NCI-H2081 (cell line): Measurements from ENCODE around the gene CYP51A1.
A peak's percentile ranks its signal among the peaks of the same experiment; 100 is the strongest.
"Not testable (repeated sequence)": the region's sequence is repeated elsewhere in the genome, so short reads cannot be mapped to it uniquely, and the experiment has no call there.

Experiments
- DNase-seq, 2 experiments: peaks; one replicate each; lab custom pipeline; 2025; lab: John Stamatoyannopoulos, UW

The CYP51A1 gene

DNA sequence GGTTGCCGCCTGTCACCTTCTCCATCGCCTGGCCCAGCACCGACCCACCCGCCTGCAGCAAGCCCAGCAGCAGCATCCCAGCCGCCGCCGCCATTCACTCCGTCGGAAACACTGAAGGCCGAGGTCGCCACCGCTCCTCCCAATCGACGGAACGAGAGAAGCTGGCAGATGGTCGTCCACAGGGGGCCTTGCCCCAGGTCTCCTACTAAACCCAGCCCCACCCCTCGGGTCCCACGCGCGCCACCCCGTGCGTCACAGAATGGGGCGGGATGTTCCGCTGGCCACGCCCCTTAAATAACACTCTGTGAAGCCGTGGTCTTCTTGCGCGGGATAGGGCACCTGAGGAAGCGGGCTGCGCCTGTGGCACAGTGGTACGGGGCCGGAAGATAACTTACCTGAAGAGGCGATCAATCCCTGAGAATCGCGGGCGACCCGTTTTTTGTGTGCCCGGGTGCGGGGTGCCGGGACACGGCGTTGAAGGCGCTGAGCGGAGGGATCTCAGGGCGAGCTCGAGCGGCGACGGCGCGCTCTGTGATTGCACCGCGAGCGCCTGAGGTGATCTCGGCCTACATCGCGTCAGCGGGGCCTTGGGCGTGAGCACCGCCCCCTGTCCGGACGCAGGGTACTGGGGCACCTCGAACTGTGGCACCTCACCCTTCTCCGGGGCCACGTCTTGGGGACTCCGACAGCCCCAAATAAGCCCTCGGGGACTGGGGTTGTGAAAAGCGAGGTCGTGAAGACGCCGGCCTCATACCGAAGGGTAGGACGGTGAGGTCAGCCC is at the start of gene CYP51A1:
Gene CYP51A1 (minus strand): TSS at position 207 of the 781 bp plus-strand sequence. CDS start 113 bp downstream, at position 94.
- DNase-seq, result peak; percentile 97 to 98

DNA sequence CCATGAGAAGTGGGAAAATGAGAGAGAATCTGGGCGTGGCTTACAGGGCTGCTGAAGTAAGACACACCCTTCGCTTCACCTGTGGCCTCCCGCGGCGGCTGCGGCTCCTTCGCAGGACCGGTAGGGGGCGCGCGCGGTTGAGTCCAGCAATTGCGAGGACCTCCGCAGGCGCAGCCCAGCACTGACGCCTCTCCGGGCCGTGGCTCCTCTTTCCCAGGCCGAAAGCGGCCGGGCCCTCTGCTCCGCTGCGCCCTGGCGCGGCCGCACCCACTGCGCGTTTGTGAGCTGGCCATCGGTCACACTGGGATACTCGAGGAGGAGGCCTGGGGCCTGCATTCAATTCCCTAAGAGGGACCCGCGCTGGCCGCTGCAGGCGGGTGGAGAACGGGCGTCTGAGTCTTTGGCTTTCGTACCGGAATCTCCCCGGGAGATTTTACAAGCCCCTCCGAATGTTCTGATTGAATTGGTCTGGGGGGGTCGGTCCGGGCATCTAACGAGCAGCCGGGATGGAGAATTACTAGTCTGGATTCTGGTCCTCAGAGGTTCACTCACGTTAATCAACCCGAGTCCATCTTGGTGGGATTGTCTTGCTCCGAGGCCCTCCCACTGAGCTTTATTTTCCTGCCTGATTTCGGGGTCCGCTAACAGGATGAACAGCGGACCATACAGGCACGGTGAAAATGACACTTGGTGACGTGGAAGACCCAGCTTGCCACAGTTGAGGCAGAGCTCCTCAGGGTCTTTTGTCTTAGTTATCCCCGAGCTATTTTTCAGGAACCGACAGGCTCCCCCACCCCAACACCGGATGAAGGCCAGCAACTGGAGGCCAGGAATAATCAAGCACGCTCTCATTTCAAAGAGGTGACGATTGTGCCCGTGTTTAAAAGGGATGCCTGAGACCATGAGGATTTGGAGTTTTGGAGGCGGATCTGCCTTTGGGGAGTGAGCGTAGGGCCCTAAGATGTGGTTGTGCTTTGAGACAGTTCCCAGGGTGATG is 44.9 kb upstream of the CYP51A1 start, which contains the start of gene LRRD1:
Gene LRRD1 (minus strand): TSS at position 215 of the 997 bp plus-strand sequence. CDS start 13,940 bp downstream, outside the sequence.
- DNase-seq, result peak; percentile 76 to 82

DNA sequence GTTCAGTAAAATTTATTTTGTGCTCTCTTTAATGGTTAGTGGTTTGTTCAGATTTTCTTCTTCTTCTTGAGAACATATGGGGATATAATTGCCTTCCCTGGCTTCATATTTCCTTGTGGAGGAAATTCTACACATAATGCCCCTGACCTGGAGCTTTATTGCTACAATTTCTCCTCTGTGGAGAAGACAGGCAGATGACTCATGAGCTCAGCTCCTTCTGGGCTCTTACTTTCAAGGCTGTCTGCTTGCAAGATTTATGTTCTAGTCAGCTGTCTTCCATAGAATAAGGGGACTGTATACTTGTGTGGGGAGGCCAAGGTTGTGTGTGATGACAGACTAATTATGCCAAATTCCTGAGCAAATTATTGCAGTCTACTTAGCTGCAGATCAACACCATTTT is 43.1 kb upstream of the CYP51A1 start:
- DNase-seq, result no peak

DNA sequence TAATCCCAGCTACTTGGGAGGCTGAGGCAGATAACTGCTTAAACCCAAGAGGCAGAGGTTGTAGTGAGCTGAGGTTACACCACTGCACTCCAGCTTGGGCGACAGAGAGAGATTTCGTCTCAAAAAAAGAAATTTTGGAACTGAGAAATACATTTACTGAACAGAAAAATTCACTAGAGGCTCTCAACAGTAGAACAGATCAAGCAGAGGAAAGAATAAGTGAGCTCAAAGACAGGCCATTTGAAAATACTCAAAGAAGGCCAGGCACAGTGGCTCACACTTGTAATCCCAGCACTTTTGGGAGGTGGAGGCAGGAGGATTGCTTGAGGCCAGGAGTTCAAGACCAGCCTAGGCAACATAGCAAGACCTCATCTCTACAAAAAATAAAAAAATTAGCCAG is 35.3 kb upstream of the CYP51A1 start:
- DNase-seq, result not testable (repeated sequence)

DNA sequence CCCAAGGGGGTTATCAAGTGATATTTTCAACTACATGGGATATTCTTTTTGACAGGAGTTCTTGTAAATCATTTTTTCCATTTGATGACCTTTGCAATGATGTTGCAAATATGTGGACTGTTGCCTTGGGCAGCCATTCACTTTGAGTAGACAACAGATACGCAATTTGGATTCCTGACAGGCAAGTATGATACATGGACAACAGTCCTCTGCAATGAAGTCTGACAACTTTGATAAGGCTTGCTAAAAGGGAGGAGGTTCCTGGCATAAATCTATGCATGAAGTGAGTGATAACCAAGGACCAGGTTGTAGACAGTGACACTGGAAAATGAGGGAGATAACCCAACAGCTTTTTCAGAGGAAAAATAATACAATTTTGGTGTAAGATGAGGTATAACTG is 27.0 kb upstream of the CYP51A1 start:
- DNase-seq, result no peak

DNA sequence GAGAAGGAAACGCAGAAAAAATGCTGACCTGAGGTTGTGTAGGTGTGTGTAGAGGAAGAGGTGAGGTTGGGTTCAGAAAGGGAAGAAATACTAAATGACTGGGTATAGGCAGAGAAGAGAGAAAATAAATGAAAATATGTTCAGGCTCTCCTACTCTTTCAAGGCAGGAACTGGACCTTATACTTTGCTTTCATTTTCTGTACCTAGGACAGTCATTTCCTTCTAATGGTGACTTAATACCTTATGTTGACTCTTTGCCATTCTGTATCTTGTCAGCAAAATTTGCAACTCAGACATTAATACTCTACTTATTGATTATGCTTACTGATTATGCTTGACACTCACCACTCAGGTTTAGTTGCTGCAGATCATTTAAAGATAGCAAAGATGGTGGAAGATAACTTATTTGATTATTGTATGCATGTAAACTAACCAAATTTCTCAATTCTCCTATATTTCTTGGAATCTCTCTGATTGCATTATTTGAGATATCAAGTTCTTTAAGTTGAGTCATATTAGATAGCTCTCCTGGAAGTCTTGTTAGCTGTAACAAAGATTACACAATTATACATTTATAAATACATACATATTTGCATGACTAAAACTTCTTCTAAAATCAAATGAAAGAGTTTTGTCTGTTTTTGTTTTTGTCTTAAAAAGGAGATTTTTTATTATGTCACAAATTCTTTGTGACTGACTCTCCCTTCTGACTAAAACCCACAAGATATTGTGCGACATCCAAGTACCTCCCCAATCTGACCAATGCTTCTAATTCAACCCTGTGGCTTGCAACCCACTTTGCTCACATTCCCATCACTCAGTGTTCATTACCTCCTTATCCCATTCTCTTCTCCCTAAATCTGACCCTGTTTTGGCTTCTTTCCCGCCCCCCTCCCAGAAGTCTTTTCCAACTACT is 24.6 kb upstream of the CYP51A1 start:
- DNase-seq, result no peak

DNA sequence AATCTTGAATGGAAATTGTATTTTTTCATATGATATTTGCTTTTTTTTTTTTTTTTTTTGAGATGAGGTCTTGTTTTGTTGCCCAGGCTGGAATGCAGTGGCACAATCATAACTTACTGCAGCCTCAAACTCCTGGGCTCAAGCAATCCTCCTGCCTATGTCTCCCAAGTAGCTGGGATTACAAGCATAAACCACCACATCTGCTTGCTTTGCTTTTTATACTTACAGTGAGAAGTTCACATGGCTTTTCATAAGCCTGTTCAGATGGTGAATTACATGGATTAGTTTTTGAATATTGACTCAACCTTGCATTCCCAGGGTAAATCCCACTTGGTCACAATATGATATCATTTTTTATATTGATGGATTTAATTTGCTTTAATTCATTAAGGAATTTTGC is 22.7 kb upstream of the CYP51A1 start:
- DNase-seq, result no peak

DNA sequence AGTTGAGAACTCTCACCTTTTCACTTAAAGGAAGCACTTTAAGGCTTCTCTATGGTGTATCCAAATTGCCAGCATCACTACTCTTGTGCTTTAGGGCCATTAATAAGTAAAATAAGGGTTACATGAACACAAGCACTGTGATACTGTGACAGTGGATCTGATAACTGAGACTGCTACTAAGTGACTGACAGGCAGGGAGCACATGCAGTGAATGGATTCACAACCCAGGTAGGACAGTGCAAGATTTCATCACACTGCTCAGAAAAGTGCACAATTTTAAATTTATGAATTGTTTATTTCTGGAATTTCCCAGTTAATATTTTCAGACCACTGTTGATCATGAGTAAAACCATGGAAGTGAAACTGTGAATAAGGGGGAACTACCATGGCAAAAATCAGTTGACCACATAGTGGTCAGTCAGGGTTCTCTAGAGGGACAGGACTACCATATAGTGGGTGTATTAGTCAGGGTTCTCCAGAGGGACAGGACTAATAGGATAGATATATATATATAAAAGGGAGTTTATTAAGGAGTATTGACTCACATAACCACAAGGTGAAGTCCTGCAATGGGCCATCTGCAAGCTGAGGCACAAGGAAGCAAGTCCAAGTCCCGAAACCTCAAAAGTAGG is 20.9 kb upstream of the CYP51A1 start:
- no peak for DNase-seq

DNA sequence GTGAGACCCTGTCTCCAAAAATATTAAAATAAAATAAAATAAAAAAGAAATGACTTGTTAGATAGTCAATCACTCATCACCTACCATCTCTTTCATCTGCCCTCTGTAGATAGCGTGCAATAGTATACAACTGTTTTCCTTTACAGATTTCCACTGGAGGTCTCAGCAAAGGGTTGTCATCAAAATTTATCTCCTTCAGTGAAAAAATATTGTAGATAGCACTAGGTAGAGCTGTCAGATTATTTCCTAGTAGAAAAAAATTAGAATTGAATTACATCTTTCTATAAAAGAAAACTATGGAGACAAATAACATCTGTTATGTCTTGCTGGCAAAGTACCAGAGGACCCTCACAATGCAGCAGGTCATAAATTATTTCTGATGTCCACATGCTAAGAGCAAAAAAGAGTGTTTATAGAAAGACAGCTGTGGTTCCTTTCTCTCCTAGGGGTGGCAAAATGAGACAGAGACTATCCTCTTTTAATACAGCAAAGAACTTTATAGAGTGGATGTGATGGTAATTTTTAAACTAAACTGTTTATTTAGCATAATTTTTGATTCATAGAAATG is 16.3 kb upstream of the CYP51A1 start:
- no peak for DNase-seq

DNA sequence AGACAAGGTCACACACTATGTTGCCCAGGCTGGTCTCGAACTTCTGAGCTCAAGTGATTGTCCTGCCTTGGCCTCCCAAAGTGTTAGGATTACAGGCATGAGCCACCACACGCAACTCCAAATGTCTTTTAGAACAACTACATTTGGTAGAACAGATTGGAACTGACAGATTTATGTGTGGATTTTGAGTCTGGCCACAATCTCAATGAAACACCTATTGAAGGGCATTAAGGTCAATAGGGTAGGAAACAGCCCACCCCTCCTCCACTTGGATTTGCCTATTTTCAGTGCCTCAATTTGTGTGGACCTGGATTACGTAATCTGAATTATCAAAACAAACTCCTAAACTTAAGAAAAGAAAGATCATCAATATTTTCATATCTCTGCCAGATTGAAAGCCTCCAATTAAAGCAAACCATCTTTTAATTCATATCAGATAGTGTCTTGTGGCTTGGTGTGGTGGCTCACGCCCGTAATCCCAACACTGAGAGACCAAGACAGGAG is 15.5 kb upstream of the CYP51A1 start:
- no peak for DNase-seq

DNA sequence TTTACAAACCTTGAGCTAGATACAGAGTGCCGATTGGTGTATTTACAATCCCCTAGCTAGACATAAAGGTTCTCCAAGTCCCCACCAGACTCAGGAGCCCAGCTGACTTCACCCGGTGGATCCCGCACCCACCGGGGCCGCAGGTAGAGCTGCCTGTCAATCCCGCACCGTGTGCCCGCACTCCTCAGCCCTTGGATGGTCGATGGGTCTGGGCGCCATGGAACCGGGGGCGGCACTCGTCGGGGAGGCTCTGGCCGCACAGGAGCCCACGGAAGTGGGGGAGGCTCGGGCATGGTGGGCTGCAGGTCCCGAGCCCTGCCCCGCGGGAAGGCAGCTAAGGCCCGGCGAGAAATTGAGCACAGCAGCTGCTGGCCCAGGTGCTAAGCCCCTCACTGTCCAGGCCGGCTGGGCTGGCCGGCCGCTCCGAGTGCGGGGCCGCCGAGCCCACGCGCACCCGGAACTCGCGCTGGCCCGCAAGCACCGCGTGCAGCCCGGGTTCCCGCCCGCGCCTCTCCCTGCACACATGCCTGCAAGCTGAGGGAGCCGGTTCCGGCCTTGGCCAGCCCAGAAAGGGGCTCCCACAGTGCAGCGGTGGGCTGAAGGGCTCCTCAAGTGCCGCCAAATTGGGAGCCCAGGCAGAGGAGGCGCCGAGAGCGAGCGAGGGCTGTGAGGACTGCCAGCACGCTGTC is 9.1 kb upstream of the CYP51A1 start:
- DNase-seq, result not testable (repeated sequence)

DNA sequence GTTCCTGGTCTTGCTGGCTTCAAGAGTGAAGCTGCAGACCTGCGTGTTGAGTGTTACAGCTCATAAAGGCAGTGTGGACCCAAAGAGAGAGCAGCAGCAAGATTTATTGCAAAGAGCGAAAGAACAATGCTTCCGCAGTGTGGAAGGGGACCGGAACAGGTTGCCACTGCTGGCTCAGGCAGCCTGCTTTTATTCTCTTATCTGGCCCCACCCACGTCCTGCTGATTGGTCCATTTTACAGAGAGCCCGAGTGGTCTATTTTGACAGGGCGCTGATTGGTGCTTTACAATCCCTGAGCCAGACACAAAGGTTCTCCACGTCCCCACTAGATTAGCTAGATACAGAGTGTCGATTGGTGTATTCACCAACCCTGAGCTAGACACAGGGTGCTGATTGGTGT is 8.5 kb upstream of the CYP51A1 start:
- DNase-seq, result not testable (repeated sequence)

DNA sequence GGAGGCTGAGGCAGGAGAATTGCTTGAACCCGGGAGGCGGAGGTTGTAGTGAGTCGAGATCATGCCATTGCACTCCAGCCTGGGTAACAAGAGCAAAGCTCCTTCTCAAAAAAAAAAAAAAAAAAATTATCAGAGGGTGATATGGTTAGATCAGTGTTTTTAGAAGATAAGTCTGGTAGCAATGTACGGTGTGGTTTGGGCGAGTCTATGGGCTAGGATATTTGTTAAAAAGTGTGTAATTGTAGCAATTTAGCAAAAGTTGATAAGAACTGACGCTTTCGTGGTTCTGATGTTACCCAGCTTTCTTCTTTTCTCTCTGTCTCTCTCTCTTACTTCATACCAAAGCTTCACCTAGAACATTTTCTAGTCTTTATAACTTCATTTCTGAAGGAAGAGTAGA is 6.9 kb upstream of the CYP51A1 start:
- no peak for DNase-seq

DNA sequence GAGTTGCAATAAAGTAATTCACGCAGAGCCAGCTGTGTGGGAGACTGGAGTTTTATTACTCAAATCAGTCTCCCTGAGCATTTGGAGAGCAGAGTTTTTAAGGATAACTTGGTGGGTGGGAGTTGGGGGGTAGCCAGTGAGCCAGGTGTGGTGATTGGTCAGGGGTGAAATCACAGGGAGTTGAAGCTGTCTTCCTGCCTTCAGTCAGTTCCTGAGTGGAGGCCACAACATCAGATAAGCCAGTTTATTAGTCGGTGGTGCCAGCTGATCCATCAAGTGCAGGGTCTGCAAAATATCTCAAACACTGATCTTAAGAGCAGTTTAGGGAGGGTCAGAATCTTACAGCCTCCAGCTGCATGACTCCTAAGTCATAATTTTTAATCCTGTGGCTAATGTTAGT is 3.3 kb upstream of the CYP51A1 start:
- no peak for DNase-seq

DNA sequence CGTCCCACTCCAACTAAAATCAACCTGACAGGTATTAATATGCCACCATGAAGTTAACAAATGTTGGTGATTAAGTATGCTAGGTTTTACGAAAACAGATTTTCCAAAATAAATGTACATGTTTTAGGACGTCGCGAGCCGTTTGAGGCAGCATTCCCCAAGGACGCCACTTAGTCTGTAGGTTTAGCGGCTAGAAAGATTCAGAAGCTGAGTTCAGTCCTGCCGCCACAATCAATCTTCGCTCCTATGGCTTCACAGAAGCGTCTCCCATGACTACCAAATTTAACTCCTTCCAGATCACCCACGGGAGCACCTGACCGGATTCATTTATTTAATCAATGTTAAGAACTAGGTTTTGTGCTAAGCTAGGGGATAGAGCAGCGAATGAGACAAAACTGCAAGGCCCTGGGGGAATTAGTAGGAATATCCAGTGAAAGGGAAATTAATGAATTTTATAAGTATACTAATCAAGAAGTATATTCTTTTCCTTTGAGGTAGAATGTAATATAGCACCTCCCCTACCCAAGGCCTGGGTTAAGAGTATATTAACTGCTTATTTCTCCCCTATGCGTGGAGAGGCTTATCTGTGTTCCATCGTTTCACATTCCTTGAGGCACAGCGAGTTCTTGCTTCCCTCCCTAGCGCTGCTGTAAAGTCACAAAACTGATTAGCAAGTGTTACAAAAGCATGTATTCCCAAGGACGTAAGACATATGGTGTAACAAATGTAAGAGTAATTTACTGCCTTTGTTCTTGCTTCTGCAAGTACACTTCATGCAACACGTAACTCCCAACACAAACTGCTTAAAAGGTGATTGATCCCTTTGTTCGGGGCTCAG is 994 bp upstream of the CYP51A1 start:
- peak; percentile 29 to 61 for DNase-seq

DNA sequence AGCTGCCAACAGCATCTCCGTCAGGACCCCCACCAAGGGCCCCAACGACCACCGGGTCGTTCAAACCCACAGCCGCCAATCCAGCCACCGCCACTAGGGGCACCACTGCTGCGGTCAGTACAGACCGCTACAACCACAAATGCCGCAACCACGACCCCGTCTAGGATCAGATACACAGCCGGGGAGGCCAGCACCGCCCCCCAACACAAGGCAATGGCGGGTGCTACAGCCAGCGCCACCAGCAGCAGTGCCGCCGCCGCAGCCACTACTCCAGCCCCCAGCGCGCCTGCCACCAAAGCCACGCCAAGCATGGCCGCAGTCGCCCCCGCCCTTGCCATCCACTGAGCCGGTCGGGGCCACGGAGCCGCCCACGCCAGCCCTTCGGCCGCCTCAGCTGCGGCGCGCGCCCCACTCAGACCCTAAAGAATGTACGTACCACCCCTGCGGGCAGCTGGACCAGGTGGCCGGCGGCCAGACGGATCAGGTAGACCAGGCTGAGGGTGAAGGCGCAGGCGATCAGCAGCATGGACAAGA is 473 bp downstream of the CYP51A1 start:
- DNase-seq, result peak; percentile 65 to 73

DNA sequence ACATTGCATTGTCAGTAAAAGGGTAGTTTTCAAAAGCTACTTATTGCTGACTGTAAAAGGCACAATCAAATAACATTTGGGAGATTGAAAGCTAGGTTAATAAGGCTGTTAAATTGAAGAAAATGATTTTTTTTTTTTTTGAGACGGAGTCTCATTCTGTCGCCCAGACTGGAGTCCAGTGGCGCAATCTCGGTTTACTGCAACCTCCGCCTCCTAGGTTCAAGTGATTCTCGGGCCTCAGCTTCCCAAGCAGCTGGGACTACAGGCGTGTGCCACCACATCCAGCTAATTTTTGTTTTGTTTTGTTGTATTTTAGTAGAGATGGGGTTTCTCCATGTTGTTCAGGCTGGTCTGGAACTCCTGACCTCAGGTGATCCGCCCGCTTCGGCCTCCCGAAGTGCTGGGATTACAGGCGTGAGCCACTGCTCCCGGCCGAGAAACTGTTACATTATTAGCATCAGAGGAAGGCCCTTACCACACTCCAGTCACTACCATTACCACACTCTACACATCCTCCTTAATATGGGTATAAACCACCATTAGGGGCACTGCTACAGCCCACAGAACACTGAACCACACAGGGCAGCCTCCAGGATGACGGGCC is 1.0 kb downstream of the CYP51A1 start:
- no peak for DNase-seq

DNA sequence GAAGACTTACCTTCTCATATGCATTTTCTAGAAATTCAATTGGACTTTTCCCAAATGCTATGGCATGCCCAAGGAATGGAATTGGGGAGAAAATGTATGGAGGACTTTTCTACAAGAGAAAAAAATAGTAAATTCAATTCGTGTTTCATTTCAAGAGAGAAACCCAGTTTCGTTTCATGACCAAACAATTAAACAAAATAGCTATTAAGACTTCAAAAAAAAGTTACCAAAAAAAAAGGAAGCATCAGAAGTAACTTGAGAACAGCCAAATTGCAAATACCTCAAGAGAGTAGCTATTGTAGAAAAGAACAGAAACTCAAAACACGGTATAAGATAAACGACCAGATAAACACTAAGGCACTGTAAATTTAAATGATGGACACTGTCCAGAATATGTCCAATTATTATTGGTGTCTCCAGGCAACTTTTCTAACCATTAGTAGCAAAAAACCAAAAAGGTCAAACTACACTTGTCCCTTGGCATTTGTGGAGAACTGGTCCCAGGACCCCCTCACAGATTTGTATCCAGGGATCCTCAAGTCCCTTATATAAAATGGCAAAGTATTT is 2.4 kb downstream of the CYP51A1 start:
- DNase-seq, result no peak
